ENCODE data around the gene NHERF2. TPM values are rescaled to one million over a fixed set of nuclear protein-coding genes. Genes with fewer than 3 reads are reported as not detected.

The NHERF2 gene
- total and polyA plus RNA-seq, 9 of the 15 experiments (the other 6 are each of a cell fraction or from before 2014, with no cell fraction given) = 0.15 to 42.0 (median 12.5) TPM

GRCh38 chr16:1993731-1994131 is 33.0 kb upstream of the NHERF2 start (continued):
- TF ChIP-seq MTA3 (IDR thresholded peaks at IDR 0.05; ENCODE audit: borderline replicate concordance) (0 out of 2 replicates have a peak, but pooled peaks have one; percentile 20), ZBTB40 (IDR thresholded peaks at IDR 0.05) (no peak), ZBTB40 (CRISPR knock-in tag; IDR thresholded peaks at IDR 0.05) (no peak), TAF15 (IDR thresholded peaks at IDR 0.05; ENCODE audit: low read depth, low read length) (no peak), ZNF76 (CRISPR knock-in tag; IDR thresholded peaks at IDR 0.05; ENCODE audit: borderline replicate concordance) (0 out of 2 replicates have a peak, but pooled peaks have one; percentile 28), SAP30 (IDR thresholded peaks at IDR 0.05; ENCODE audit: borderline replicate concordance, insufficient read depth, low read depth, low read length, poor library complexity, severe bottlenecking) (no peak), CXXC5 (CRISPR knock-in tag; IDR thresholded peaks at IDR 0.05) (peak; percentile 41; the same call in 1 of the 2 replicates), SMAD4 (CRISPR knock-in tag; conservative IDR thresholded peaks at IDR 0.05) (peak; percentile 78), MEF2A (IDR thresholded peaks at IDR 0.05; ENCODE audit: control insufficient read depth, low read depth, low read length) (no peak), IRF9 (tag; IDR thresholded peaks at IDR 0.05) (0 out of 2 replicates have a peak, but pooled peaks have one; percentile 50), CREB3 (tag; conservative IDR thresholded peaks at IDR 0.05; ENCODE audit: low read depth) (peak; percentile 75; the same call in 1 of the 2 replicates), MEF2D (tag; conservative IDR thresholded peaks at IDR 0.05; ENCODE audit: low read depth) (peak; percentile 75; the same call in 1 of the 2 replicates), ZNF384 (IDR thresholded peaks at IDR 0.05; ENCODE audit: low read depth, low read length) (no peak), FOXA3 (CRISPR knock-in tag; conservative IDR thresholded peaks at IDR 0.05 in 1 of 2, IDR thresholded peaks at IDR 0.05 in 1 of 2) (peak in 1 of 2 experiments; percentile 84; a peak in 2 of 4 replicates), TFAM (CRISPR knock-in tag; conservative IDR thresholded peaks at IDR 0.05) (no peak)

All from K562 (cell line).